Stimulated activated CD4-positive, alpha-beta T cell treated with anti-CD3 and anti-CD28 coated beads, Interleukin-12 subunit alpha, Interleukin-12 subunit beta, amount 100 ng/mL, for 4 hours (primary cell): Measurements from ENCODE around the gene PDE6A.
"Not testable (repeated sequence)": the region's sequence is repeated elsewhere in the genome, so short reads cannot be mapped to it uniquely, and the experiment has no call there.

Source experiments
- DNase-seq: peaks from one replicate; pipeline ENCODE4 v3.0.0-alpha.2; 2020

The PDE6A gene

DNA sequence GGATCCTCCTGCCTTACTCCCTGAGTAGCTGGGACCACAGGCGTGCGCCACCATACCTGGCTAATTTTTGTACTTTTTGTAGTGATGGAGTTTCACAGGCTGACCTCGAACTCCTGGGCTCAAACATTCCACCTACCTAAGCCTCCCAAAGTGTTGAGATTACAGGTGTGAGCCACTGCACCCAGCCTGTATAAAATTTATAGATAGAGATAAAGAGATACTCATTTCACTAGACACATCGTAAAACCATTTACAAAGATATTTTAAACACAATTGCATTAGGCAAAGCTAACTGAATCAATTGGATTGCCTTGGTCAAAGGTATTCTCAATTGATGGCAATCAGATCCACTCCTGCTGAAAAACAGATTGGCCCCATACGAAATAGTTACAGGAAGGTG, 52.0 kb downstream of the PDE6A start:
- DNase-seq = no peak

DNA sequence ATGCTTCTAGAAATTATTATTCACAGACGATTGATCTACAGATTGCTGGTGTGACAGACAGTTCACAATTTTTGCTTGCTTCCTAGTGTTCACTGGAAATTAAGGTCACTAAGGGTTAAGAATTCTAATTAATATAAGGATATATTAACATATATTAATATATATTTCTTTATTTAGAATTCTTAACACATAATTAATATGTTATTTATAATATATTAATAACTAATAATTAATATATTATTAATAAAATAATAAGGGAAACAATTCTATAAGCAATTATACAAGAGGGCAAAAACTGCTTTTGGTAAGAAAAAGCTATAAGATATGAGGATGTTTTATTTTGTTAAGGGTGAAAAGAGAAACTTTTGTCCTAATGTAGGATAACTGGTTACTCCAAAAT, 56.3 kb downstream of the PDE6A start:
- no peak for DNase-seq

DNA sequence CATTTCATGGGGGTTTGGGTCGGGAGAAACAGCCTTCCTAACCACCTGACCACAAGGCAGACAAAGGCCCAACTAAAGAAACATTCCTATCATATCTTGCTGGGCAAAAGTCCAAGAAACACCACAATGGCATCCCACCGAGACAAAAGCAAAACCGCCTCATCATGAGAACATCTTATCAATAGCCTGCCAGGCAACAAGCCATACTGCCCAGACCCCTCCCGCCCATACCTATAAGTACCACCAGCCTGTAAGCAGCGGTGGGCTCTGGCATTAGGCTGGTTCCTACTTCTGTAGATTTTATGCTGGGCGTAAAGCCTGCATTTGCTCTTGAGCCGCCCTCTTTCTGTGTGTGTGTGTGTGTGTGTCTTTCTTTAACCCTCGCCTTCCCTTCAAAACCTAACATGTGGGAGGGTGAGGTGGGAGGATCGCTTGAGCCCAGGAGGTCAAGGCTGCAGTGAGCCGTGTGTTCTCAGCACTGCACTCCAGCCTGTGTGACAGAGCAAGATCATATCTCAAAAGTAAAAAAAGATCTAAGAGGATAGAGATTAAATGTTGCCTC, 56.9 kb downstream of the PDE6A start:
- DNase-seq = no peak

DNA sequence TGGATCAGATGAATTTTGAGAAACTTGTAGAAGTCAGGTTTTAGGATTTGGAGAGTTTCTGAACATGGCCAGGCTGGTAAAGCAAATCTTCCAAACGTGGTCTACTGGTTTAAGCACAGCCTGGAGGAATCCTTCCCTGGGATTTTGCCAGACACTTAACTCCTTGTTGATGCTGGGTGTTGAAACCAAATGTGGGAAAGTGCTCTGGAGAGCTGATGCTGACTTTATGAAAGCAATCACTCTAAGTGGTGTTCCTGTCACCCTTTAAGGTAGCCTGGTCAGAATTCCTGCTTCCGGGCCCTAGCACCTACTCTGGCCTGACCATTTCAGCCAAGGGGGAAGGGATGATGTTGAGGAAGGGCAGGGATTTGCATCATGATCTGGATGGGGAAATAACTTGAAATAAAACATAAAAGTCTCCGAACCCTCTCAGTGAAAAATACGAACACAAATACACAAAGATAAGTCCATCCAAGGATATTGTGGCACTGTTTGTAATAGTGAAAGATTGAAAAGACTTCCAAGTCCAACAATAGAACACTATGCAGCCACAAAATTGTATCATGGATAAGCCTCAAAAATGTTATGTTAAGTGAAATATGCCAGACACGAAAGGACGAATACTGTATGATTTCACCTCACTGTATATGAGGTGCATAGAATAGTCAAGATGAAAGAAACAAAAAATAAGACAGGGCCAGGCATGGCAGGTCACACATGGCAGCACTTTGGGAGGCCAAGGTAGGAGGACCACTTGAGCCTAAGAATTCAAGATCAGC, 57.7 kb downstream of the PDE6A start:
- no peak for DNase-seq

DNA sequence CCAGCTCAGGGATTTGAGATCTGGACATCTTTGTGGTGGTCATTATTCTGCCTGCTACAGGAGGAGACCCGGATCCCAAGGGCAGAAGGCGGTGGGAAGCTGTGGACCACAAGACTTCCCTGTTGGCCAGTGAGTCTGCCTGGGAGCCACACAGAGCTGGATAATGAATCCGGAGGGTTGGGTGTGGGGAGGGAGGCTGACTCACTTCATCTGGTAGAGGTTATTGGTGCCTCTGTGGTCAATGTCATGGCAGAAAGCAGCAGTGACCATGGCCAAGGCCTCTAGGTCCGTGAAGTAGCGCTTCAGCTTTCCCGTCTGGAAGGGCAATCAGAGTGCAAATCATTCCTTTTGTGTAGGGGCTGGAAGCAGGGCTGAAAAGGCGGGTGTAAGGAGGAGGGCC, 58.5 kb downstream of the PDE6A start:
- DNase-seq = no peak

DNA sequence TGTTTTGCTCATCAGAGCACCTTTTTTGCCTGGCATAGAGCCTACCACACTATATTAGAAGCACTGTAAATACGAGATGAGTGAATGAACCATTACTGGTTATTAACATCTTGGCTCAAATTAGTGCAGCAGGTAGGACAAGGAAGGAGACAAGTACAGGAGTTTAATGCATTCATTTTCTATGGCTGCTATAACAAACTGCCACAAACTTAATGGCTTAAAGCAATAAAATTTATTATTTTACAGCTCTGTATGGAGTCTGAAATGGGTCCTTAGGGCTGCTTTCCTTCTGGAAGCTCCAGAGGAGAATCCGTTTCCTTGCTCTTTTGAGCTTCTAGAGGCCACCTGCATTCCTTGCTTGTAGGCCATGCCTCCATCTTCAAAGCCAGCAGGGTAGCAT, 59.1 kb downstream of the PDE6A start:
- DNase-seq = no peak

DNA sequence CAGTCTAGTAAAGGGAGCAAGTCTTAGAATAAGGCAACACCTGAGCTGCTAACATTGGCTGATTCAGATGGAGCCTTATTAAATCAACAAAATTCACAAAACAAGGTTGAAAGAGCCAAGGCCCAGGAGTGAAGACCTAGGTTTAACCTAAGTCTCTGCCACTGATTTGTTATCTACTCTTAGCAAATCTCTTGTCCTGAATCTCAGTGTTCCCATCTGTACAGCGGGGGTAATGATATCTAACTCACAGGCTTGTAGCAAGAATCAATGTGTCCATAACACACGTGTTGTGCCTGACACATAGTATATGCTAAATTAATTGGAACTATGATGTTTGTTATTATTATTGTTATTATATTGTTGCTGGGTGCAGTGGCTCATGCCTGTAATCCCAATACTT, 61.0 kb downstream of the PDE6A start:
- no peak for DNase-seq

DNA sequence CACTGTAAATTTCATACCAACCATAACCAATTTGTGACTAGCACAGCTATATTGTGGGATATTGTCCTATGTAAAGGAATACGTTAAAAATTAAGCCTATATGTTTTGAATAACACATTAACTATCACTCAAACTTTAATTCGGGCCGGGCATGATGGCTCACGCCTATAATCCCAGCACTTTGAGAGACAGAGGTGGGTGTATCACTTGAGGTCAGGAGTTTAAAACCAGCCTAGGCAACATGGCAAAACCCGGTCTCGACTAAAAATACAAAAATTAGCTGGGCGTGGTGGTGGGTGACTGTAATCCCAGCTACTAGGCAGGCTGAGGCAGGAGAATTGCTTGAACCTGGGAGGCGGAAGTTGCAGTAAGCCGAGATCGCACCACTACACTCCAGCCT, 62.0 kb downstream of the PDE6A start:
- not testable (repeated sequence) for DNase-seq

DNA sequence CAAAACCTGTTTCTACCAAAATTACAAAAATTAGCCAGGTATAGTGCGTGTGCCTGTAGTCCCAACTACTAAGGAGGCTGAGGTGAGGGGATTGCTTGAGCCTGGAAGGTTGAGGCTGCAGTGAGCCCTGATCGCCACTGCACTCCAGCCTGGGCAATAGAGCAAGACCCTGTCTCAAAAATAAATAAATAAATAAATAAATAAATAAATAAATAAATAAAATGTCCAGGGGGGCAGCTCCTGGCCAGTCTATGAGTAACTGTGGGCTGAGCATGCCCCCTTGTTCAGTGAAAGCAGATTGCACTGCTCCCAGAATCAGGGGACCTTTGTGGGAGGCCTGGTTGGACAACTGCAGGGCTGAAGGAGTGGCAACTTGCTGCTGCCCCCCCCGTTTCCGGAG, 62.7 kb downstream of the PDE6A start:
- DNase-seq = no peak

DNA sequence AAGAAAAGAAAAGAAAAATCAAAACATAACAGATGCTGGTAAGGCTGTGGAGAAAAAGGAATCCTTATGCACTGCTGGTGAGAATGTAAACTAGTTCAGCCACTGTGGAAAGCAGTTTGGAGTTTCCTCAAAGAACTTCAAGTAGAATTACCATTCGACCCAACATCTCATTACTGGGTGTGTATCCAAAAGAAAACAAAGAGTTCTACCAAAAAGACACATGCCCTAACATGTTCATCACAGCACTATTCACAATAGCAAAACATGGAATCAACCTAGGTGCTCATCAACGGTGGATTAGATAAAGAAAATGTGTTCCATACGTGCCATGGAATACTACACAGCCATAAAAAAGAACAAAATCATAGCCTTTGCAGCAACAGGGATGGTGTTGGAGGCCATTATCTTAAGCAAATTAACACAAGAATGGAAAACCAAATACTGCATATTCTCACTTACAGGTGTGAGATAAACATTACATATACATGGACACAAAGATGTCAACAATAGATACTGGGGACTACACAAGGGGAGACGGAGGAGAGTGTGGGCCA, 63.4 kb downstream of the PDE6A start:
- DNase-seq = no peak

DNA sequence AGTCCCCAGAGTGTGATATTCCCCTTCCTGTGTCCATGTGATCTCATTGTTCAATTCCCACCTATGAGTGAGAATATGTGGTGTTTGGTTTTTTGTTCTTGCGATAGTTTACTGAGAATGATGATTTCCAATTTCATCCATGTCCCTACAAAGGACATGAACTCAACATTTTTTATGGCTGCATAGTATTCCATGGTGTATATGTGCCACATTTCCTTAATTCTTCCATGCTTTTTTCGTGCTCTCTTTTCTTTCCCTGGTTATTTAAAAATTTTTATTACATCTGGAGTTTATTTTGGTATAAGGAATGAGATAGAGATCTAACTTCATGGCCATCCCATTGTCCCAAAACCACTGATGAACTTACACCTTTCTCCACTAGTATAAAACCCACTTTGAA, 65.0 kb downstream of the PDE6A start:
- not testable (repeated sequence) for DNase-seq

DNA sequence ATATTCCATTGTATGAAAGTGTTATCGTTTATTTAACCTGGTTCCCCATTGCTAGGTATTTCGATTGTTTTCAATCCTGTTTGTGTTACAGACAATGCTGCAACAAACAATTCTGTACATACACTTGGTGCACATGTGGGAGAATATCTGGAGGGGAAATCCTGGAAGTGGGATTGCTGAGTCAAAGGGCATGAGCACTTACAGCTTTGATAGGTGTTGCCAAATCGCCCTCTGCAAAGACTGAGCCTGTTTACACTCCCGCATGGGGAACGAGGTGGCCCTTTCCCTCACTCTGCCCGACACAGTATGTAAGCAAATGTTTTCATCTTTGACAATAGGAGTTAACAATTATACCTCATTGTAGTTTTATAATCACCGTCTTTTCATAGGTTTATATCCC, 66.2 kb downstream of the PDE6A start:
- no peak for DNase-seq

DNA sequence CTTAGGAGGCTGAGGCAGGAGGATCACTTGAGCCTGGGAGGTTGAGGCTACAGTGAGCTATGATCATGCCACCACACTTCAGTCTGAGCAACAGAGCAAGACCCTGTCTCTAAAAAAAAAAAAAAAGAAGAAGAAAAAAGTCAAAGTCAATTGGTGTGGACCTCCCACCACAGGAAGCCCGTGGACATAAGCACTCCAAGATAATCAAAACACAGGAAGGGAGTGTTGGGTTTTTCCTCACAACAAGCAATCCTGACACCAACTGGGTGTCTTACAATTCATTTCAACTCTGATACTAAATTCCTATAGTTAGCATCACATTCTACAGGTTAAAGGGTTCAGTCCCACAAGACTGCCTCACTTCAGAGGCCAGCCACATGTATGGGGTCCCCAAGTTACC, 70.7 kb downstream of the PDE6A start:
- DNase-seq = no peak

DNA sequence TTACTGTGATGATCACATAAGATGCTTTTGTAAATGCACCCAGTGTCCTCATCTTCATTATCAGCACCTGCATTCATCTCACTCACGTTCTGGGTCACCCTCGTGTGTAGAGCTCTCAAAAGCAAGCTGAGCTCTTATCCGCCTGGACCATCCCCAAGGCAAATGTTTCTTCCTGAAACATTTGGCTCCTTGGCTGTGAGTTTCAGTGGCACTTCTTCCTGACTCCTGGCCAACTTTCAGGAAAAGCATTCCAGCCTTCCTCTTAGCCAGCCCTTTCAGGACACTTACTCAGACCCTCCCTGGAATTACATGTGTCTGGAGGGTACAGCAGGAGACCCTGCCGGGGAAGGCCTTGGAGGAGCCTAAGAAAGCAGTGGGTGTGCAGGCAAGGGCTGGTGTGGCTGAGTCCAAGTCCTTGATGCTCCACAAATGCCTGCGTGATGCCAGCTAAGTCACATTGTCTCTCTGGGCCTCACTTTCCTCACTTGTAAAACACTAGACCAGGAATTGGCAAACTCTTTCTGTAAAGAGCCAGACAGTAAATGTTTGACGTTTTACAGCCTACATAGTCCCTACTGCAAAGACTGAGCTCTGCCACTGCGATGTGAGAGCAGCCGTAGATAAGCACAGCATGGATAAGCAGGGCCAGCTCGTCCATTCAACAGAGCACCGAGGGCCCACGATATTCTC, 72.1 kb downstream of the PDE6A start:
- DNase-seq = no peak

DNA sequence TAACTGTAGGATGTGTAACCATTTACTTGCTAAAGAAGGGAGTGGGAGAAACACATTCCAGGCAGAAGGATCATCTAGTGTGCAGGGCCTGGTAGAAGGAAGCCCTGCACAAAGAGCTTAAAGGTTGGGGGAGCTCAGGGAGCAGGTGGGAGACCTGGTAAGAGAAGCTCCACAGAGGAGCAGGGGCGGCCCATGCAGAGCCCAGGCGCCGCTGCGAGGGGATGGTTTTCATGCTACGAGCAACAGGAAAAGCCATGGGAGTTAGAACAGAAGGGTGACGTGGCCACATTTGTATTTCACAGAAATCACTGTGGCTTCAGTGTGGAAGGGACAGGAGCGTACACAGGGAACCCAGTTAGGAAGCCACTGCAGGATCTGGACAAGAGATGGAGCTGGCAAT, 73.1 kb downstream of the PDE6A start:
- DNase-seq = no peak

DNA sequence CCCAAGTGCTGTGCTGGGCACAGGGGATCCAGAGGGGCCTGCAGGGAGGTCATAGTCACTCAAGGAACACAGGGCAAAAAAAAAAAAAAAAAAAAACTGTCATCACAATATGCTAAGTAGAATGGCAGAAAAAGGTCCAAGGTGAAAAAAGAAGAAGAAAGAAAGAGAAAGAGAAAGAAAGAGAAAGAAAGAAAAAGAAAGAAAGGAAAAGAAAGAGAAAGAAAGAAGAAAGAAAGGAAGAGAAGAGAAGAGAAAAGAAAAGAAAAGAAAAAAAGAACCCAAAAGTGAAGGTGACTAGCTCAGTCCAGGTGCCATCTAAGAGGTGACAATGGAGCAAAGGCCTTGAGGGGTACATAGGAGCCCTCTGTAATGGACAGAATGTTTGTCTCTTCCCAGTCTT, 73.9 kb downstream of the PDE6A start:
- no peak for DNase-seq

DNA sequence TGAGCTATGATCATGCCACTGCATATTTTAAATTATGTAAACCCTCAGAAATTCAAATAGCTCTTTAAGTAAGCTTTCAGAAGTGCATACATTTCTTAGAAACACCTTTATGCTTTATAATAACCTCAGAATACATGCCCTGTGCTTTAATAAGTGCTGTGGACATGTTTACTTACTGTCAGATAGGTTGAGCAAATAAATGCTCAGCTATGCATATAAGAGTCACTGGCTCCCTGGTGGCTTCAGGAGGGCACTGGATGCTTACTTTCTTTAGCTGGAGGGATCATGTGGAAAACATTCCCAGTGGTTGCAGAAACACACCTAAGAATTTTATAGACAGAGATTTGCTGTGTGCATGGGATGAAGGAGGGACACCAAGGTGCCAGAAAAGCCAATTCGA, 74.4 kb downstream of the PDE6A start:
- DNase-seq = no peak

DNA sequence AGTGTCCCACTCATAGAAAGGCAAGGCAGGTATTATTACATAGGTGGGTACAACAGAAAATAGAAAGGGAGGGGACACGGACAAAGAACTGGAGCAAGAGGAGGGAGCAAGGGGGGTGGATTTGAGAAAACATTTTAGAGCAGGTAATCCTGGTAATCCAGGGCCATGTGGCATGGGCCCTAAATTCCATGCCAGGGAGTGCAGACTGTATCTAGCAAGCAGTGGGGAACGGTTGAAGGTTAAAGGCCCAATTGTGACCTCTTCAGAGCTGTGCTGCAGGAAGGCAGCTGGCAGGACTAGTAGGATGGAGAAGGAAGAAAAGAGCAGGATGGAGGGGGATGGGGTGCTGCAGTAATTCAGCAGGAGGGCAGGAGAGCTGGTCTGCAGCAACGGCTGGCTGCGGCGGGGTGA, 75.2 kb downstream of the PDE6A start:
- no peak for DNase-seq

DNA sequence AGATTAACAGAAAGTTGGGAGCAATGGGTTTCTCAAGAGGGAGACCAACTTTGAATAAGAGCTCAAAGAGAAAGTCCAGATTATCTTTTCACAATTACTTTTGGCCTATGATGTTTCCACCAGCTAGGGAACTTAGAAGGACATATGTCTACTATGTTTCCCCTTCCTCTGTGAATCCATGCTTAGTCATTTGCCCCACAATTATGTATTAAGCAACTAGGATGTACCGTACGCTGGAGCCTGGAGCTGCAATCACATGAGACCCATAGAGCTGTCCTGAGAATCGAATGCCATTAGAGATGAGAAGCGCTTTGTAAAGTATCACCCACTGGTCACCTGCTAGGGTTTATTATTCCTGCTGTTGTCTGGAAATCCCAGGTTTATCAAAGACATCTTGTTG, 78.8 kb downstream of the PDE6A start:
- DNase-seq = no peak

DNA sequence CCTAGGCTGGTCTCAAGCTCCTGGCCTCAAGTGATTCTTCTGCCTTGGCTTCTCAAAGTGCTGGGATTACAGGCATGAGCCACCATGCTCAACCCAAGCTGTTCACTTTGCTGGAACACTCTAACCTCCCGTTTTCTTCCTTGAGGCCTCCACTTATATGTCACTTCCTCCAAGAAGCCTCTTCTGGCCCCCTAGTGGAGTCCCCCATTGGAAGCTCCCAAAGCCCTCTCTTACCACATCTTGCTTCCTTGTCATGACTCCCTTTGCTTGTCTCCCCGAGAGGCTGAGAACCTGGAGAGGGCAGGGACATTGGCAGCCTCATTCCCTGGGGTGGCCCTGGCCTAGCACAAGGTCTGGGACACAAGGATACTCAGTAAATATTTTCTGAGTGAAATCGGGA, 80.8 kb downstream of the PDE6A start:
- no peak for DNase-seq

DNA sequence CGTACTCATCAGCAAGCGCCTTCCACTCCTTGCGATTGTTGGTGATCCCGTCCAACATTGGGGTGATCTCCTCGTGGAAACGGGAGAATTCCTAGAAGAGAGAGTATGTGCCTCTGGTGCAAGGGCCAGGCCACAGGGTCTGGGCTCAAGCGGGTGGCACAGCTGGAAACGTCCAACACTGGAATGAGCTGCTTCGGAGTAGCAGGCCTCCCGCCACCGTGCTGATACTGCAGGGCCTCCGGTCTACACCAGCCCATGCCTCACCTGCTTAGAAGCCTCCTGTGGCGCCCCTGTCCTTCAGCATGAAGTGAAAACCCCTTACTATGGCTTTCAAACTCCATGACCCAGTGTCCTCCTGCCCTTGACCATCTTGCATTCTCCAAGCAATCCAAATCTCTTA, 81.4 kb downstream of the PDE6A start:
- DNase-seq = no peak

DNA sequence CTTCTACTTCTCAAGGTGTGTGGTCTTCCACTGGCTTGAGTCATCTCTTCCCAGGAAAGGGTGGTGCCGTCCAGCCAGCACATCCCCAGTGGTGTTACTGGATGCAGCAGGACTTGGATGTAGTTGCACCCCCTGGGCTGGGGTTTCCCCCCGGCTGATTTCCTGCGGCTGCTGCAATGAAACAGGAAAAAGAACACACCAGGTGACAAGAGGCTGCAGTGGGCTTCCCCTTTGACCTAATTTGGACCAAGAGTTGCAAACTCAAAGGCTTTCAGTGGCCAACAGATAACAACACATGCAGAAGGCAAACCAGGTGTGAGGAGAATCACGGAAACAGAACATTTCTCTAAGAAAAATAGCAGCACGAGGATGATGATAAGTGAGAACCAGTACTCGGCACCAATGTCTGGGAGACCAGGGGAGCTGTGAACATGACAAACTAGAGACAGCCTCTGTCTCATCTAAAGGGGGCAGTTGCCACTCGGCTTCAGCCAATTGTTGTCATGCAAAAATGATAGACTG, 83.7 kb downstream of the PDE6A start:
- no peak for DNase-seq

DNA sequence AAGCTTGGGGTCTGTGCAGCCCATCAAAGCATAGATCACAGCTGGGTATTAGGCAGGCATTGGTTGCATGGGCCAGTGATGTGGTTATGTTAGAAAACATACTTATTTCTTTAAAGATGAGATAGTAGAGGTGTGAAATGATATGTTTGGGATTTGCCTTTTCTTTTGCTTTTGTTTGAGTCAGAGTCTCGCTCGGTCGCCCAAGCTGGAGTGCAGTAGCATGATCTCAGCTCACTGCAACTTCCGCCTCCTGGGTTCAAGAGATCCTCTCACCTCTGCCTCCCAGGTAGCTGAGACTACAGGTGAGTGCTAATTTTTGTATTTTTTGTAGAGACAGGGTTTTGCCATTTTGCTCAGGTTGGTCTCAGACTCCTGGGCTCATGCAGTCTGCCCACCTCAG, 84.8 kb downstream of the PDE6A start:
- DNase-seq = no peak

DNA sequence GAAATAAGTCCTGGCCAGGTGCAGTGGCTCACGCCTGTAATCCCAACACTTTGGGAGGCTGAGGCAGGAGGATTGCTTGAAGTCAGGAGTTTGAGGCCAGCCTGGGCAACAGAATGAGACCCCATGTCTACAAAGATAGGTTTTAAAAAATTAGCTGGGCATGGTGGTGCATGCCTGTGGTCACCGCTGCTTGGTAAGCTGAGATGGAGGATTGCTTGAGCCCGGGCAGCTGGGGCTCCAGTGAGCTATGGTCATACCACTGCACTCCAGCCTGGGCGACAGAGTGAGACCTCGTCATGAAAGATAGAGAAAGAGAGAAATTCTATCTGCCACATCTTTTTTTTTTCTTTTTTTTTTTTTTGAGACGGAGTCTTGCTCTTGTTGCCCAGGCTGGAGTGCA, 86.1 kb downstream of the PDE6A start:
- not testable (repeated sequence) for DNase-seq
